Activated T-helper 9 cell treated with anti-CD3 and anti-CD28 coated beads, Interleukin-2, amount 50 U/mL, for 16 hours (primary cell): ENCODE measurements around the gene TMEM256.

Experiments used
- DNase-seq: peaks from one replicate; pipeline ENCODE4 v3.0.0-alpha.2; 2020; ENCODE audit warnings: low read depth

The TMEM256 gene

GRCh38 chr17:7403977-7404736 lies at the start of gene TMEM256:
TMEM256 (minus strand) TSS chr17:7404097; CDS start chr17:7404084, 13 bp downstream.
- DNase-seq = peak; percentile 92

- no peak for DNase-seq
Measured at GRCh38 chr17:7448461-7448860, 44.6 kb upstream of the TMEM256 start.

GRCh38 chr17:7445619-7445968 lies 41.7 kb upstream of the TMEM256 start:
- no peak for DNase-seq

GRCh38 chr17:7444682-7445618 lies 41.1 kb upstream of the TMEM256 start, which contains the start of gene CHRNB1:
CHRNB1 (plus strand) TSS chr17:7445061; CDS start chr17:7445128, 67 bp downstream.
- DNase-seq = no peak

DNA sequence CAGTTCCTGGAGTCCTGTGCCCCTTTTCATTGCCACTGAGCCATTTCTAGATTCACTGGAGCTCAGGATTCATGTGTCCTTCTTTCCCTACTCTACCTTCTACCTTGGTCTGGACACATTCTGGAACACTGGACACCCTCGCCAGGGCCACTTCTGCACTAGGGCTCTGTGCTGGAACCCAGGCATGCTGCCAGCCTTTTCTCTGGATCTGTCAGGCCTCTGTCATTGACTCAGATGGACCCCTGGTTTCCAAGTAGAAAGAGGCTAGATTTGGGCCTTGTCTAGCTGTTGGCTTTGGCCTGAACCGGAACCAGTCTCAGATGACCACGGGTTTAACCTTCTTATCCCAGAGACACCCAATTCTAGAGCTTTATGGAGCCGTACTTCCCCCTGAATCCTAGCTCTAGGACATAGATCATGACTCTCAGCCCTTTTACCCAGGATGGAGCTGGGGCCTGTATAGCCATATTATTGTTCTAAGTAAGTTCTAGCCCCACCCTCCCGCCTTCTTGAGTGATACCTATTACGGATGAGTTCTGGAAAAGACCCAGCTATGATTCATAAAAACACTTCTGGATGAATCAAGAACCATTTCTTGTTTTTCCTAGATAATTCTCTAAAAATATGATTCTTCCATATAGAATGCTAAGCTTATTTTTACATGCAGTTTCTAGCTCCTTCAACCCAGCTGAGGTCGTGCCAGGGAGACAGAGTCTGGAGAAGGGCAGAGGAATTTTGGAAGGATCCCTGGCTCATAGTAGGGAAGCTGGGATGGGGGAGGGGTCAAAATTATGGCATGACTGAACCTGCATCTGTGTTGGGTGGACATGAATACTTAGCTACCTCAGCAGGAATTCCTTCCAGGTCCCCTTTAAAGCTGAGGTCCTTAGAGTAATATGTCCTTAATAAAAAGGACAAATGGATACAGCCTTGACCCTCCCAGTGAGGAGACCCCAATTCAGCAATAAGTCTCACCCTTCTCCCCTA lies 39.9 kb upstream of the TMEM256 start:
- DNase-seq = no peak

DNA sequence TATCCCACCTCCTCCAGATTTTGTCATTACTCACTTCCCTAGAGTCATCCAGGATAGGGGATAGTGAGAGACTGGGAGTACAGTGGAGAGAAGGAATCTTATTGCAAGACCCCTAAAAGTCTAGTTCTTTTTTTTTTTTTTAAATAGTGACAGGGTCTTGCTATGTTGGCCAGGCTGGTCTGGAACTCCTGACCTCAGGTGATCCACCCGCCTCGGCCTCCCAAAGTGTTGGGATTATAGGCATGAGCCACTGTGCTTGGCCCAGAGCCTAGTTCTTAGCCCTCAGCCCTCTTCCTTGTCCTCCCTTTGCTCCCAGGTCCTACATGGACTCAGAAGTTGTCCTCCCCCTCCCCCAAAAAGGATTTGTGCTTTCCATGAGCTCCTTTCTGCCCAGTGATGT lies 38.2 kb upstream of the TMEM256 start:
- no peak for DNase-seq

- DNase-seq = no peak
Measured at GRCh38 chr17:7441266-7441665, 37.4 kb upstream of the TMEM256 start.

DNA sequence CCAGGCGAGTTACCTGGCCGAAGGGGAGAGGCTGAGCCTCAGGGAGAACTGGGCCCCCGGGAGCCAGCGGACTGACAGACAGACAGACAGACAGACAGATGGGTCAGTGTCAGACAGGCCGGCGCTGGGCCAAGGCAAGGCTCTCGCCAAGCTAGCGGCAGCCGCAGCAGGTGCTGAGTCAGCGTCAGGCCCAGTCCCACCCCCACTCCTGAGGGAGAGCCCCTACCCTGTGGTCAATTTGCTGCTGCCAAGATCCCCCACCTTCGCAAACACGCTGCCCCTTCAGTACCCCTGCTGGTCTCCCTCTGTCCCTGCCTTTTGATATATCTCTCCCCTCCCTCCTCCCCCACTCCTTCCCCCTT lies 36.9 kb upstream of the TMEM256 start:
- DNase-seq = no peak

DNA sequence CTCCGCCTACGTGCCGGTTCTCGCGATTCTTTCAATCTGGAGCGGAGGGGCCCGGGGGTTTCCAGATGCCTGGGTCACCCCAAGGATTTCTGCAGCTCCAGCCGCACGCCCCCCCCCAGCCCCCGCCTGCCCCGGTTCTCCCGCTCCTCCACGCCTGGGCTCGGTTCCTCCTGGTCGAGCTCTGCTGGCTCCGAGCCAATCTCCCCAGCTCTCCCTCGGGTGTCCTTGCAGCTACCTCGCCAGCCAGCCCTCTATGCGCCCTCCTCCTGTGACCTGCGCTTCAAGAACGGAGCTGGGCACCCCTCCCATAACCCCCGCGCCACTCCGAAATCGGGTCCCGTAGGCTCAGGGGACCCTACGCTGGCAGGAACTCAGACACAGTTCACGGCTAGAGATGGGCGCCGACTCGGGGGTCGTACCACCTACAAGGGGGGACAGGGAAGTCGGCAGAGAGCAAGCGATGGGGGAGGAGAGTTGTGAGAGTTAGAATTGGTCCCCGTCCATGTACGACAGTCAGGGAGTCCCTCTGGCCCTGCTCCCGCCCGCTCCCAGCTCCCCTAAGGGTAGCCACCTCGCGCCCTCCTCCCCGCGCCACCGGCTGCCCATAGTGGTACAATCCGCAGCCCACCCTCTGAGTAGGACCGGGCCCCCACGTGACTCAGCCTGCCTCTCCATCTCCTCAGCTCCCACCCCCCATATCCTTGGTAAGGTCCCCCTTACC lies 36.4 kb upstream of the TMEM256 start:
- no peak for DNase-seq

DNA sequence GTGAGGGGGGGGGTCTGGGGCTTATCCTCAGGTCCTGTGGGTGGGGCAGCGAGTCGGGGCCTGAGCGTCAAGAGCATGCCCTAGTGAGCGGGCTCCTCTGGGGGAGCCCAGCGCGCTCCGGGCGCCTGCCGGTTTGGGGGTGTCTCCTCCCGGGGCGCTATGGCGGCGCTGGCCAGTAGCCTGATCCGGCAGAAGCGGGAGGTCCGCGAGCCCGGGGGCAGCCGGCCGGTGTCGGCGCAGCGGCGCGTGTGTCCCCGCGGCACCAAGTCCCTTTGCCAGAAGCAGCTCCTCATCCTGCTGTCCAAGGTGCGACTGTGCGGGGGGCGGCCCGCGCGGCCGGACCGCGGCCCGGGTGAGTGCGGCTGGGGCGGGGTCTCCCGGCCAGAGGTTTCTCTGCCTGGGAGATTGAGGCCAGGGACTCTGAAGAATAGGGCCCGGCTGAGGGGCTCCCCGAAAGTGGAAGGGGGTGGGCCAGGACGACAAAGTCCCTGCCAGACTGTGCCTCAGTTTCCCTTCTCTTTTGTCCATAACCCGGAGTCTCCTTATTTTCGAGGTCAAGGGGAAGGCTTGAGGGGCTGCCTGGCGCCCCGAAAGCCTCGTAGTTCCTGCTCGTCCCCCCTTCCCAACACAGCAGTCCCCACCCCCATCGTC lies 35.7 kb upstream of the TMEM256 start, which contains the start of gene FGF11:
Gene FGF11, plus strand, starts transcription at position 51 of the 651 bp plus-strand sequence. Its CDS starts 109 bp downstream, at position 160.
- DNase-seq = no peak

- no peak for DNase-seq
Measured at GRCh38 chr17:7438656-7439460, 35.0 kb upstream of the TMEM256 start.

DNA sequence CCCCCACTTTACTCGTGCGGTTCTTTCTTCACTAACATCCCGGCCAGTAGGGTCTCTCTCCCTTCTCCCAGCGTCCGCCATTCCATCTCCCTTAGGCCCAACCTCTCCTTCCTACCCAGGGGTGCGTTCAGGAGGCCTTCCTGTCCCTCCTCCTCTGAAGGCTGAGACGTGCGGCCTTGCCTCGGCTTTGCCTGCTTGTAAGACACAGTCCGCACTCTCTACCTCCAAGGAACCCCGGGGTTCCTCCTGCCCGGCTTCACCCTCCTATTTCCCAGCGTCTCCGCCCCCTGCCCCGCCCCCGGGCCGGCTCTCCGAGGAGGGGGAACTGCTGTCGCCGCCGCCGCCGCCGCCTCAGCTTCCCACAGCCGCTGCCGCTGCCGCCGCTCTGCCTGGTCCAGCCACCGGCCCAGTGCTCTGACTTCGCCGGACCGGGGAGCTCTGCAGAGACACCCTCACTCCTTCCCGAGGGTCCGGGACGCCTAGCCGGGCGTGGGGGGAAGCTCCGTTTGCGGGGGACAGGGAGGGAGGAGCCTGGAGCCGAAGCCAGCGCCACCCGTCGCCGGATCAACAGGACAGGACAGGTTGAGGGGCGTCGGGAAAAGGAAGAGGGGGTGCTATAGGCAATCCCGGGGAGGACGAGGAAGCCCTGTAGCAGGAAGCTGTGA lies 34.2 kb upstream of the TMEM256 start:
- DNase-seq = no peak

- no peak for DNase-seq
Measured at GRCh38 chr17:7437369-7437863, 33.5 kb upstream of the TMEM256 start.

- DNase-seq = peak; percentile 71
Measured at GRCh38 chr17:7436556-7437368, 32.9 kb upstream of the TMEM256 start.

- DNase-seq = peak; percentile 42
Measured at GRCh38 chr17:7435676-7436555, 32.0 kb upstream of the TMEM256 start.

DNA sequence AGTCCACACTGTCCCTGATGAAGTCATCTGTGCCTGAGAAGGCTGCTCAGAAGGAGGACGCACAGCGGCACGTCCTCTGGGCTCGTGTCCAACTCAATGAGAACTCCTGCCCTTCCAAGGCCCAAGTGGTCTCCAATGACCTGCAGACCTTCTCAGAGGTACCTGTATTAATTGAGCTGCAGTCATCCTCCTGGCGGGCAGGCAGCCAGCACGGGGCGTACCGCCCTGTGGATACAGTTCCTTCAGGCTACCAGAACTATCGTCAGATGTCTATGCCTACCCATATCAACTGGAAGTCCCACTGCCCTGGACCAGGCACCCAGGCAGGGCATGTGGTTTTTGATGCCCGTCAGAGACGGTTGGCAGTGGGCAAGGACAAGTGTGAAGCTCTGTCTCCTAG lies 28.4 kb upstream of the TMEM256 start:
- no peak for DNase-seq

- DNase-seq = no peak
Measured at GRCh38 chr17:7431231-7431630, 27.3 kb upstream of the TMEM256 start.
